PC-9 (cell line): Measurements from ENCODE around the gene NRDC.

Experiments used
- EZH2 ChIP-seq: fragments of 200-600 bp; sonication (generic); IDR thresholded peaks from 2 replicates; pipeline ENCODE4 v1.8.0; 2017; ENCODE audit warnings: antibody characterized with exemption, low read depth
- TF ChIP-seq, protein P1 (sequence below): fragments of 200-600 bp; sonication (generic); conservative IDR thresholded peaks from 2 replicates; pipeline ENCODE4 v1.6.1; 2017; ENCODE audit warnings: mixed run types, antibody characterized with exemption, mild to moderate bottlenecking, moderate library complexity

GRCh38 chr1:51922040-51922439, 43.5 kb upstream of the NRDC start:
- TF ChIP-seq, protein P1, sequence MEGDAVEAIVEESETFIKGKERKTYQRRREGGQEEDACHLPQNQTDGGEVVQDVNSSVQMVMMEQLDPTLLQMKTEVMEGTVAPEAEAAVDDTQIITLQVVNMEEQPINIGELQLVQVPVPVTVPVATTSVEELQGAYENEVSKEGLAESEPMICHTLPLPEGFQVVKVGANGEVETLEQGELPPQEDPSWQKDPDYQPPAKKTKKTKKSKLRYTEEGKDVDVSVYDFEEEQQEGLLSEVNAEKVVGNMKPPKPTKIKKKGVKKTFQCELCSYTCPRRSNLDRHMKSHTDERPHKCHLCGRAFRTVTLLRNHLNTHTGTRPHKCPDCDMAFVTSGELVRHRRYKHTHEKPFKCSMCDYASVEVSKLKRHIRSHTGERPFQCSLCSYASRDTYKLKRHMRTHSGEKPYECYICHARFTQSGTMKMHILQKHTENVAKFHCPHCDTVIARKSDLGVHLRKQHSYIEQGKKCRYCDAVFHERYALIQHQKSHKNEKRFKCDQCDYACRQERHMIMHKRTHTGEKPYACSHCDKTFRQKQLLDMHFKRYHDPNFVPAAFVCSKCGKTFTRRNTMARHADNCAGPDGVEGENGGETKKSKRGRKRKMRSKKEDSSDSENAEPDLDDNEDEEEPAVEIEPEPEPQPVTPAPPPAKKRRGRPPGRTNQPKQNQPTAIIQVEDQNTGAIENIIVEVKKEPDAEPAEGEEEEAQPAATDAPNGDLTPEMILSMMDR: no peak
- no peak for TF ChIP-seq EZH2
